GM08714 (cell line): ENCODE results near the gene RIN1.
"Not testable (repeated sequence)": the region's sequence is repeated elsewhere in the genome, so short reads cannot be mapped to it uniquely, and the experiment has no call there.

Experiments used
- H3K4me3 ChIP-seq: fragments of 200-500 bp; sonication (Bioruptor generic); 2 replicates; pipeline ENCODE4 v1.5.1; 2014; ENCODE audit warnings: mild to moderate bottlenecking, low read length, inconsistent platforms
- ZNF274 ChIP-seq: IDR thresholded peaks from 2 replicates; pipeline ENCODE4 v1.6.1; 2012; ENCODE audit warnings: mild to moderate bottlenecking, low read depth, low read length

Gene RIN1

DNA sequence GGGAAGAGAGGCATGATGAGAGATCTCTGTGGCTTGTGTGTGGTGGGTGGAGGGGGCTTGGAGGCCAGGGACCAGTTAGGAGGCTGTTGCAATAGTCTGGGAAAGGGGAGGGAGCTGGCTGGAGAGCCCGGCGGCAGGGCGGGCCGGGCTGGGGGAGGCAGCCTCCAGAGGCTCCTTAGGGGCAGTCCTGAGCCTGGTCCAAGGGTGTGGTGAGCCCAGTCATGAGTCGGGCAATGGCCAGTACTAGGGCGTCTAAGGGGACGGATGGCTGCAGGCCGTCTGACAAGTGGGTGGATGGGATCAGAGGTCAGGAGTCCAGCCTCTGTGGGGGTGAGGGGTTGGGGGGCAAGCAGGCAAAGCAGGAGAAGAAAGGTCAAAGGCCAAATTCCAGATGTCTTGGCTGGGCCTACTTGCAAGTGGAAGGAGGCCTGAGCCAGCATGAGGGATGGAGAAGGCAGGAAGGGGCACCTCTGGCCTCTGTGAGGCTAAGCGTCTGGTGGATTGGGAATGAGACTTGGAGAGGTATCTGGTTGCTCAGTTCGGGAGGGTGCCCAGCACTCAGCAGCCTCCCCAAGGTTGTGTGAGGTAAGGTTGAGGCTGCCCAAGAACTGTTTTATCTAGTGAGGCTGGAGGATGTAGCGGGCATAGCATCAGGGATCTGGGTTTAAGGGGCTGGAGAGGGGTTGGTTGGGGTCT, 13.4 kb downstream of the RIN1 start:
- no peak for TF ChIP-seq ZNF274
- H3K4me3 ChIP-seq: no peak overlapping the region

GRCh38 chr11:66321606-66322005, 14.6 kb downstream of the RIN1 start:
- no peak for TF ChIP-seq ZNF274
- H3K4me3 ChIP-seq: no peak overlapping the region

GRCh38 chr11:66320748-66321147, 15.5 kb downstream of the RIN1 start:
- H3K4me3 ChIP-seq: not testable (repeated sequence)

DNA sequence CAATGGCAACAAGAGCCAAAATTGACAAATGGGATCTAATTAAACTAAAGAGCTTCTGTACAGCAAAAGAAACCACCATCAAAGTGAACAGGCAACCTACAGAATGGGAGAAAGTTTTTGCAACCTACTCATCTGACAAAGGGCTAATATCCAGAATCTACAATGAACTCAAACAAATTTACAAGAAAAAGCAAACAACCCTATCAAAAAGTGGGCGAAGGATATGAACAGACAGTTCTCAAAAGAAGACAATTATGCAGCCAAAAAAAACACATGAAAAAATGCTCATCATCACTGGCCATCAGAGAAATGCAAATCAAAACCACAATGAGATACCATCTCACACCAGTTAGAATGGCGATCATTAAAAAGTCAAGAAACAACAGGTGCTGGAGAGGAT, 15.9 kb downstream of the RIN1 start:
- H3K4me3 ChIP-seq: not testable (repeated sequence)

DNA sequence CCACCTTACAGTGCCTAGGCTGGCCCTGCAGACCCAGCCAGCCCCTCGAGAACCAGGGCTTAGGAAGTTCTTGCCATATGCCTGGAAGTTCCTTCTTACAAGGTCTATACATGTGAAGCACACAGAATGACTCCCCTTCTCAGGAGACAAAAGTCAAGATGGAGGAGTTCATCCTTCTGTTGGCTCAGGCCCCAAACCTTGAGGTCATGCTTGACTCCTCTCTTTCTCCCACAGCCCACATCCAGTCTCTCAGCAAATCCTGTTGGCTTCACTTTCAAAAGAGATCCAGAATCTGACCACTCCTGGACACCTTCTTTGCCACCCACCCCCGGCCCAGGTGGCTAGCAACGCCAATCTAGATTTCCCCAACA, 17.6 kb downstream of the RIN1 start:
- H3K4me3 ChIP-seq: no peak overlapping the region
- no peak for TF ChIP-seq ZNF274

DNA sequence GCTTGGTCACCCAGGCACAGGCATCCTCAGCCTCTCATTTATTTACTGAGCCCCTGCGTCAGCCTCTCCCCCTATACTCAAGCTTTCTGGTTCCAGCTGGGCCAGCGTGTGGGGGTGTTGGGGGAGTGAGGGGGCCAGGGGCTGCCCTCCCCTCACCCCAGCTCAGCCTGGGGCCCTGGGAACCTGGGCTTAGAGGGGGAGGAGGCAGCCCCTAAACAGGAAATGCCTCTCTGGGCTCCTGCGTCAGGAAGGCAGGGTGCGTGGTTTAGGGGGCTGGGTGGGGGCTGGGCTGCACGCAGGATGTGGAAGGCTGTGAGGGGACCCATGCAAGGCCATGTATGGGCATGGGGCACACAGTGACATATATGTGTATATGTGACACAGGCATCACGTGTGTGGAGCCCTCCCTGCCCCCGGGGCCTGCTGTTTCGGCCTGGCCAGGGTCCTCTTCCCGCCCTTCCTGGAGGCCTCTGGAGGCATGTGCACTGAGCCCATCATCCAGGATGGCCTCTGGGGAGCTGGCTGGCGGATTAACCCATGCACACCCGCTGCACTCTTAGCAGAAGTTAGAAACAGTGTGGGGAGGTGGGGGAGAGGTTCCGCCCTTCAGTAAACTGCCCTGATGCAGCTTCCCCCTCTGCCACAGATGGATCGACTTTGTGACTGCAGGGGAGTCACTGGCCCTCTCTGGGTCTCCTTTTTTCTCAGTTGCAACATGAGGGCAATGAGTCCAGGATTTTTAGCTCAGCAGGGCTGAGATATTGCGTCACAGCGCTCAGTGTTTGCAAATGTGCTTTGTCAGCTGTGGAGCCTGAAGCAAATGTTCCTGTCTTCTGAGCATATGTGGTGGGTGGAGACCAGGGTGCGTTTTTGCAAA, 18.3 kb downstream of the RIN1 start:
- no peak for TF ChIP-seq ZNF274
- H3K4me3 ChIP-seq: no peak overlapping the region; the same call in 1 of the 2 replicates

- no peak overlapping the region; the same call in 1 of the 2 replicates for H3K4me3 ChIP-seq
- no peak for TF ChIP-seq ZNF274
Measured at GRCh38 chr11:66317322-66317722, 18.9 kb downstream of the RIN1 start.

DNA sequence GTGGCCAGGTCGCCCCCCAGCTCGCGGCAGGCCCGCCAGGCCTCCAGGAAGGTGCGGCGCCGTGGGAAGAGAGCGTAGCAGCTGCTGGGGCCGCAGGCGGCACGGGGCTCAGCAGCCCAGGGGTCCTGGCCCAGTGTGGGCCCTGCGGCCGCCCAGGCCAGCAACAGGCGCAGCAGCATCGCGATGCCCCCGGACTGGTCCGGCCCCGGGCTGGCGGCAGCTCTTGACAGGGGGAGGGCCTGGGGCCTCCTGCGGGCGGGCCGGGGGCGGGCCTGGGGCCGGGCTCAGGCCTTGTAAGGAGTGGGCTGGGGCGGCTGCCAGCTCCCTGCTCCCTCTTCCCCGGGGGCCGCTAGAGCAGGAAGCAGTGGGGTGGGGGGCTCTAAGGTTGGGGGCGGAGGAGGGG, 19.4 kb downstream of the RIN1 start, which contains the start of gene CD248:
Gene CD248, minus strand, starts transcription at position 196 of the 403 bp plus-strand sequence. Its CDS starts 17 bp downstream, at position 179.
- no peak for TF ChIP-seq ZNF274
- no peak within 1 kb of the TSS; the same call in 1 of the 2 replicates for H3K4me3 ChIP-seq

DNA sequence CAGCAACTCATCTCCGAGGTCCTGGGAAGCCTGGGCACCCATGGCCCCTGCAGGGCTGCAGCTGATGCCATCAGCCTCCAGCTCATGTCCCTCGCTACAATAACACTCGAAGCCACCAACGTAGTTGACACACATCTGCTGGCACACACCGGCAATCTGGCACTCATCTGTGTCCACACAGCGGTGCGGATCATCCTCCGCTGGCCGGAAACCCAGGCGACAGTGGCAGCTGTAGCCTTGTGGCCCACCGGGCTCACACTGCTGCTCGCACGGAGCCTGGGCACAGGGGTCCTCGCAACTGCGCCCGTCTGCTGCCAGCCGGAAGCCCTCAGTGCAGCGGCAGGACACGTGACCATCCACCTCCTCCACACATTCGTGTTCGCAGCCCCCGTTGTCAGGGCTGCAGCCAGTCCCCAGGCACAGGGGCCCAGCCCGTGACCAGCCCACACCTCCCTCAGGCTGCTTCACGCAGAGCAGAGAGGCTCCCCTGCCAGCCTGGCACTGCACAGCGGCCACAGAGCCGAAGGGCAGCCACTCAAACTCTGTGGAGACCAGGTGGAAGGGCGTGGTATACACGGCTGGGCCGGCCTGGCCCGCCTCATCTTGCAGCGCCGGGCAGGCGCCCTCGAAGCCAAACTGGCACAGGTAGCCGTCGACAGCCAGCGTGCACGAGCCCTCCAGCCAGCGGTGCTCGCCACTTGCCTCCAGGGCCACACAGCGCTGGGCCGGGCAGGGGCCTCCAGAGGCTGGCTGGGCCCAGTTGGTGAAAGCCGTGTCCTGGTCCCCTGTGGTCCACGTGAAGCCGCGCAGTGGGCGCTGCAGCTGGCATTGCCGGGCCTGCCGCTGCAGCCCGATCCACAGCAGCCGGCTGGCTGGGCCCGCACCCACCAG, 20.1 kb downstream of the RIN1 start:
- TF ChIP-seq ZNF274: no peak
- H3K4me3 ChIP-seq: no peak overlapping the region

DNA sequence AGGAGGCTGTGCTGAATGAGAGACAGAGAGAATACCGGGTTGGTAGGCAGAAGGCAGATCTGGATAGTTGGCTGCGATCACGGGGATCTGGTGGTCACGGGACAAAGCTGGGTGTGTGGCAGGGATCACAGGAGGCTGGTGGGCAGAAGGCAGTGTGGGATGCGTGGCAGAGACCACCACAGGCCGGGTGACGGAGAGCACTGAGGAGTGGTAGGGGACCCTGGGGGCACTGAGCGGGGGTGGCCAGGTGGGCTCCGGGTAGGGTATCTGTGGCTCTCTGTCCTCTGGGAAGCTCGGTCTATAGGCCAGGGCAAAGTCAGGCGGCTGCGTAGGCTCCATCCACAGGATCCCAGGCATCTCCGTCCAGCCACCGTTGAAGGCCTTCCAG, 20.7 kb downstream of the RIN1 start:
- TF ChIP-seq ZNF274: no peak
- H3K4me3 ChIP-seq: no peak overlapping the region

- H3K4me3 ChIP-seq: no peak overlapping the region
- TF ChIP-seq ZNF274: no peak
Measured at GRCh38 chr11:66314561-66315497, 21.4 kb downstream of the RIN1 start.

DNA sequence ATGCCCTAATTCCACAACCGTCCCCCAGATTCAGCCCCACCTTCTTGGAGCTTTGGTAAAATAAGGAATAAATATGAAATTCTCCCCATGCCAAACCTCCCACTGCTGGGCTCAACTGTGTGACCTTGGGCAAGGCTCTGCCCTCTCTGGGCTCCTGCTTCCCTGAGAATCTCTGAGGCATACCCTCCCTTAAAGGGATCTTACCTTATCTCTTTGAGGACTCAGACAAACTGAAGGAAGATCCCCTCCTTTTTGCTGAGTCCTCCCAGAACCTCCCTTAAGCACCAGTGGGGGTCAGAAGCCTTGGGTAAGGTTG, 22.1 kb downstream of the RIN1 start:
- H3K4me3 ChIP-seq: no peak overlapping the region
- TF ChIP-seq ZNF274: no peak
